Stimulated activated CD4-positive, alpha-beta T cell treated with anti-CD3 and anti-CD28 coated beads, Interleukin-4, amount 100 ng/mL, for 1 hour (primary cell): ENCODE data around the gene CRYGS.
A peak's percentile ranks its signal among the peaks of the same experiment; 100 is the strongest.
"Not testable (repeated sequence)": the region's sequence is repeated elsewhere in the genome, so short reads cannot be mapped to it uniquely, and the experiment has no call there.

Experiments used
- DNase-seq: peaks from one replicate; pipeline ENCODE4 v3.0.0-alpha.2; 2020

Gene CRYGS

DNA sequence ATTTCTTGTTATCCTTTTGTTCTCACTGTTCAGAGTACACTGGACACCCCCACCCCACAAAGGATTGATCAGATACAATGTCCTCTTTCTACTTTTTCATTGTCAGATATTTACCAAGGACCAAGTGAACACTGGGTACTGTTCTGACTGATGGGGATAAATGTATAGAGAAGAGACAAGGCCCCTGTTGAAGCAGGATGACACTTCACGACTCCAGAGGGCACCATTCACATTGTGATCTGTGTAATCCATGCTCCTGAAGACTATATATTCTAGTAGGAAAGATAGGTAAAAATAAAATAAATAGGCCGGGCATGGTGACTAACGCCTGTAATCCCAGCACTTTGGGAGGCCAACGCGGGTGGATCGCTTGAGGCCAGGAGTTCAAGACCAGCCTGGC lies 7.2 kb upstream of the CRYGS start:
- DNase-seq = no peak

DNA sequence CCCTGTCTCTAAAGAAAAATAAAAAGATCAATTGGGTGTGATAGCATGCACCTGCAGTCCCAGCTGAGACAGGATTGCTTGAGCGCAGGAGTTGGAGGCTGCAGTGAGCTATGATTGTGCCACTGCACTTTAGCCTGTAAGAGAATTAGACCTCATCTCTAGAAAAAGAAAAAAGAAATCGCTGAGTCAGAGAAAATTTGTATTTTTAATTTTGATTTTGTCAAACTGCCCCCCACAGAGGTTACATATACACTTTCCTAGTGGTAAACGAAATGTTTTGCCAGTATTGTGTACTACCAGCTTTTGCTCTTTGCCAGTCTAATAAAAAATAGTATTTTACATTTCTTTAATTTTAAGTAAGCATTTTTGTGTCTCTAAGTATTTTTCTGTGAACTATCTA lies 5.3 kb upstream of the CRYGS start:
- no peak for DNase-seq

DNA sequence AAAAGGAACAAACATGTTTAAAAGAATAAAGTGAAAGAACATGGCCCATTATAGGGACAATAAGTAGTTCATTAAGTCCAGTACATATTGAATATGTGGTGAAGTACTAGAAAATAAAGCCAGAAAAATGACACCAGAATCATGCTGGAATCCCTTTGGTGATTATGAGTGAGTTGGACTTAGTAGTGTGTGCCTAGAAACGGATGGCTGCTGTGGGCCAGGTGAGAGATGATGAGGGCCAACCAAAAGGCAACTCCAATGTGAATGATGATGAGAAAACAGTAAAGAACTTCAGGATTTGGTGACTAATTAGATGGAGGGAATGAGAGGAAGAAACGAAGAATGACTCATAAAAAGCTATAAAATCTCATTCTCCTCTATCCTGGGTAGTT lies 3.3 kb downstream of the CRYGS start:
- DNase-seq = no peak

DNA sequence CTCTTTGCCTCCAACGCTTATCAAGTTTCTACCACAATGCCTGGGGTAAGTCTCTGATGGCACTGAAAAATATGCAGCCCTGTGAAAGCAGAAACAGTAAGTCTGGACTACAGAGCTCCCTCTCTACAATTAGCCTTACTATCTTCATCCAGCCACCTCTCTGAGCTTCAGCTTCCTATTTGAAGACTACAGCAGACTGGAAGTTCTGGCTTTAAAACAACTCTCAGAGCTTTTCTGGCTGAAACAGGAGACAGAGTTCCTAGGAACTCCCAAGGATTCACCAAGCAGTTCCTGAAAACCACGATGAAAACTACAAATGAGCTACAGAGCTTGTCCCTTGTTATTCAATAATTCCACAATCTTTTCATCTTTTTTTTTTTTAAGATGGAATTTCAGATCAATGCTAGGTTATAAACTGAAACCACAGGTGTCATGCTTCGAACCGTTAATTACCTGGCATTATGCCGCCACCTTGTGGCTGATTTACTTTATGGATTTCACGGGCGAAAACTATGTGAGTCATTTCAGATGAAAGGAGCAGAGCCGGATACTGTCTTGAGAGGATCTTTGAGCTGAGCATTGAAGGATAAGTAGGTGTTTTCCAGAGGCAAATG lies 3.9 kb downstream of the CRYGS start:
- peak; percentile 75 for DNase-seq

DNA sequence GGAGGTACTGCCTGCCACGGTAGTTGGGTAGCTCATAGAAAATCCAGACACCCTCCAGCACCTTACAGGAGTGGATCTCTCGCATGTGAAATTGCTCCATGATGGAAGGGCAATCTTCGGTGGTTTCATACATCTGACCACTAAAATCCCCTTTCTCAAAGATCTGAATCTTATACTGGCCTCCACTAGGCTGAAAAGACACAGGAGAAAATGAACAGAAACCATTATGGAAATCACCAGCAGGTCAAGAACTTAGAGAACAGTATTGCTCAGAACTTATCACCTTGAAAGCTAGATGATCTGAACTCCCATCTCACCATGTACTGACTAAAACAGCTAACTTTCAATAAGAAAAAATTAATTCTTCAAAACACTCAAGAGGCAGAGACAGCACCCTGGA lies 5.4 kb downstream of the CRYGS start:
- DNase-seq = no peak

DNA sequence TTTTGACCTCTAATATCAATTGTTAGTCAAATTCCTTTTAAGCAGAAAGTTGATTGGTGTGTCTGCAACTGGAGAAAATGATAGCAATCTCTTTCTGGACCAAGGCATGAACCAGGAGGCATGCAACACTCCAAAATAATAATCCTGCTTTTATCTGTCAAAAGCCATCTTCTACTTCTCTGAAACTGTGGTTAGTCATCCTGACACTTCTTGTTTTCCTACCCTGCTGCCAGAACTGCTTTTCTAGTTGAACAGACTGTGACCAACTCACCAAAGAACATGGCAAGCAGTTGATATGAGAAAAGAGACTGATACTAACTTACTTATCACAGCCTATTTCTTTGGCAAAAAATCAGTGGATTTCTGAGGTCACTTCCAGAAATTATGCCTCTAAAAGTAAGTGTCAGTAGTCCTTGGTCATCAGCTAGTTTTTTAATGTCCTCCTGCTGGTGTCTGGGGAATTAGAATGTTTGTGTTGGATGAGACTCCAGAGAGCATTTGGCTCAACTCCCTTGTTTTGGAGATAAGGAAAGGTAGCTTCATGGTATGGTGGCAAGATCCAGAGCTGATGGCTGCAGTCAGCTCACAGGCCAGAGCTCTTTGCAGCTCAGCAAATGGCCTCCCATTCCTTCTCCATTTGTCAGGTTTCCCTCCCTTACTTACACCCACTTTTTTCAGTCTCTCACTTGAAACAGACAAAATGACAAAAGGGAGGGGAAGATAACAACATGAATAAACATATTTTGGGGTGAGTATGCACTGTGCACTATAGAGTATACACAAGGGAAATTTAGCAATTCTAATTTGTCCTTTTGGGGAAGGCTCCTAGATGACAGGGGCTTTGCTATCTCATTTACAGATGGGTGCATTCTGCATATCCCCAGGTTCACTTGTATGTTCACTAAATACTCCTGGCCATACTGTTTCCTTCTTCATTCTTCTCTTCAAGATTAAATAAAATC lies 7.0 kb downstream of the CRYGS start:
- DNase-seq = no peak

DNA sequence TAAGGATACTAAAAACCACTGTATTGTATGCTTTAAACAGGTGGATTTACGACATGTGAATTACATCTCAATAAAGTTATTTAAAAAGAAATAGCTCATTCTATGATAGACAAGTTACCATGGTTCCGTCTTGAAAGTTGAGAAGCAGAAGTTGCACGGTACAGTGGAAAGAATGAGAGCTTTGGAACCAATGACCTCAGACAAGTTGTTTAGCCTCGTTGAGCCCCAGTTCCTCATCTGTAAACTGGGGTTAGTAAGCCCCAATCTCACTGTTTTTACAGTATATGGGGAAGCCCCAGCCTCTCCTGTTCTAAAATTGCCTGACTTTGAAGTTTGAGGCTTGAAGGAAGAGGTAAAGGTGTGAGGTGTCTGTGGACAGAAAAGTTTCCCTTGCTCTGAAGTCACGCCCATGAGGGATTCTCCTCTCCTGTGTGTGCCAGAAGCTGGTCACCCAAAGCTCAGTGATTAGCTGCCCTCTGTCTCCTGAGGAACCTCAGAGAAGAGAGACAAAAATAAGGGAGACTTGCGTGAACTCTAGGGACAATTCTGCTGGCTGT lies 10.0 kb downstream of the CRYGS start:
- peak; percentile 16 for DNase-seq

DNA sequence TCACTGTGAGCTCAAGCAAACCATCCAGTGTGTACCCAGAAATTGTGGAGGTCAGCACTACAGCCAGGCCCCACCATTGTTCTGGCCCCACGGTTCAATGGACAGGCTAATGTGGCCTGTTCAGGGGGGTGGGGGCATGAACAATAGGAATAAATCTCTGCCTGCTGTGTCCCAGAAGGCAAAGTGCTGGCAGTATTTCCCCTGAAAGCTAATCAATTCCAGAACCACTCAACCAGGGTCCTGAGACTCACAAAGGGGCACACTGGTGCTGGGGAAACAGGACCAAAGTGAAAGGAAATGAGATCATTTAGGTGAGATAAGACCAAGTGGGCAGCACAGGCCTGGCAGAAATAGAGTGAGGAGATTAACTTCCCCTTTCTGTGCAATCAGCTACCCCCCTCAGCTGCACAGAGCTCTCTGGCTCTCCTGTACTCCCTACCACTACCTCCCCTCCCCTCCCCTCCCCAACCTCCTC lies 11.5 kb downstream of the CRYGS start:
- DNase-seq = no peak

DNA sequence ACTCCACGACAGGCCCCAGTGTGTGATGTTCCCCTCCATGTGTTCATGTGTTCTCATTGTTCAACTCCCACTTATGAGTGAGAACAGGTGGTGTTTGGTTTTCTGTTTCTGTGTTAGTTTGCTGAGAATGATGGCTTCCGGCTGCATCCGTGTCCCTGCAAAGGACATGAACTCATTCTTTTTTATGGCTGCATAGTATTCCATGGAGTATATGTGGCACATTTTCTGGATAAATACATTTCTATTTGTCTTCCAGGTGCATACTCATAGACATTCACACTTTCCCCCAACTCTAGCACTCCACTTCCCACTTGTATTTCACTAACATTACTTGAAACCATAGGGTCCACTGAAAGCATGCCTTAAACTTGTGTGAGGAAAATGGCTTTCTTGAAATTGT lies 12.5 kb downstream of the CRYGS start:
- not testable (repeated sequence) for DNase-seq

DNA sequence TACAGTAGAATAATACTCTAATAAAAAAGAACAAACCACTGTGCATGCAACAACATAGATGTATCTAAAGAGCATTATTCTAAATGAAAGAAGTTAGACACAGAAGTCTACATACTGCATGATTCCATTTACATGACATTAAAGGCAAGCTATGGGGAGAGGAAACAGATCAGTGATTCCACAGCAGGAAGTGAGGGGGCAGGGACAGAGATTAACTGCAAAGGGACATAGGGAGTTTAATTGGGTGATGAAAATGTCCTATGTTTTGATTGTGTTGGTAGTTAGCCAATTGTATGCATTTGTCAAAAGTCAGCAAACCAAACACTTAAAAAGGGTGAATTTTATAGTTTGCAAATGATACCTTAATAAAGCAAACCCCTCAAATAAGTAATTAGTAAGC lies 13.8 kb downstream of the CRYGS start:
- no peak for DNase-seq

DNA sequence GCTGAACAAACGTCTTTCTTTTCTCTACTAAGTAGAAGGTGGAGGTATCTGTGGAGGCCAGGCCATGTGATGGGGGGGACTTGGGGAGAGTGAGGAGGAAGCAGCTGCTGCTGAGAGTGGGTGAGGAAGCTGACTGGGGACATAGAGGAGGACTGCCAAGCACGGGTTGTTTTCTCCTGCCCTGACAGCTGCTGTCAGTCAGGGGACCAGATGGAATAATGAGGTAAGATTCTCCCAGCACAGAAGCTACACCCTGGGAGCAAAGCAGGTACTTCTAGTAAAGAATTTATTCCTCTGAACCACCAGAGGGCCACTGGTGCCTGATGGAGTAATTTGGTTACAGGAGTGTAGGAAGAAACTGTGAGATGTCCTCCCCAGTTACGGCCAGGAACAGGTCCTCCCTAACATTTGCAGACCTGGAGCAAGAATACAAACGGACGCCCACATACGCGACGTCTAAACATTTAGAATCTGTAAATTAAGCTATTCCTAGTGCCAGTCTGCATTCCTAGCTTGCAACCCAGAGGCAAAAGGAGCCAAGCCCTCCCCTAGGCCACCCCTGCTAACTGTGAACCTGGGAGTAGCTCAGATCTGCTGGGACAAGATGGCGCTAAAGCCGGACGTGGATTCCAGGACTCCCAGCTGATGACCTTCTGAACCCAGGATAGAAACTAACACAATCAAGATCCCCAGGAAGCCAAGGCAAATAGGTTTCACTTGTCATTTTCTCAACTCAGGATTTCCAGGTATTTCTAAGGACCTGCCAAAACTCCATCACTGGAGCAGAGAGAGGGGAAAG lies 14.8 kb downstream of the CRYGS start:
- no peak for DNase-seq

DNA sequence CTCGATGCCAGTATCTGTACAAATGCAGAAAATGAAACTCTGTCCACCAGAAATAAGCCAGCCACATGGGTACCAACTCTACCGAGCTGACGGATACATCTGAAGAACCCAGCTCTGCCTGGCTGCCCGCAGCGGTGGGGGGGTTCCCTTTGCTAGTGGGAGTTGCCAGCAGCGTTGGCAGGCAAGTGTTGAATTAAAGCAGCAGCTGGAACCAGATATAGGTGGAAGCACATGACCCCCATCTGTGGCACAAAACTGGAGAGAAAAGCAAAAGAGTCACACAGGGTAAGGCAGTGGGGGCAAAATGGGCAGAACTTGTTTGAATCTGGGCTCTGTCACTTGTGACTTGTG lies 17.9 kb downstream of the CRYGS start:
- DNase-seq = no peak

DNA sequence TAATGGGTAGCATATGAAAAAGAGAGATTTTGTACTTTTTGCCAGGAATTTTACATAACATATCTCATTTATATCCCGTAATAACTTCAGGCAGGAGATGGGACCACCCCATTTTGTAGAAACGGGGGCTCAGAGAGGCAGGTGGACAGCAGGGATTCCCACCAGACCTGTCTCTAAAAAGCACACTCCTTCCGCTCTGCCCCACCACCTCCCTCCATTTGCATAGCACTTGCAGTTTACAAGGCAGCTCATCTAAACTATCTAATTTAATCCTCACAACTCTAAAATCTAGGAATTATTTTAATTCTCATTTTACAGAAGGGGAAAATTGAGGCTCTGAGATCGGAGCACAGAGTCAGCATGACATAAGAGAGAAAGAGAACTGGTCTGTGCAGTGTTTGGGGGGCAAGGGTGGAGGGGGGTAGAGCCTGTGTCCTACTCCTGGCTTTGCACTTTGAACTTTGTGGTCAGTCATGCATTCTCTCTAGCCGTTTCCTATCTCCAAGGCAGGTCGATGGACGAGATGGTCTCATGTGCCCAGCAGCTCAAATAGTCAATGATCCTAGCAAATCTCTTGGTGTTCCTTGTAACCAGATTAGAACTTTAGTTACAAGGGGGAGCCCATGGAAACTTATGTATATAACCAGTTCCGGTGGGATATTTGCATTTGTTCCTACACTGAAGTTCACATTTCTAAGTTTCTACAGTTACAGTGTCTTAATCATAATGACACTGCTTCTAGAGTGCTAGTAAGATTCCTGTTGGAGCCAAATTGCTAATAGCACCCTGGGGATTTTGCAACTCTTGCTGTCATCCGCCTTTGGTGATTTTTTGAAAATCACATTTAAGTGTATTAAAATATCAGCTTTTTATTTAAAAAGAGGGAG lies 18.6 kb downstream of the CRYGS start:
- DNase-seq = no peak

DNA sequence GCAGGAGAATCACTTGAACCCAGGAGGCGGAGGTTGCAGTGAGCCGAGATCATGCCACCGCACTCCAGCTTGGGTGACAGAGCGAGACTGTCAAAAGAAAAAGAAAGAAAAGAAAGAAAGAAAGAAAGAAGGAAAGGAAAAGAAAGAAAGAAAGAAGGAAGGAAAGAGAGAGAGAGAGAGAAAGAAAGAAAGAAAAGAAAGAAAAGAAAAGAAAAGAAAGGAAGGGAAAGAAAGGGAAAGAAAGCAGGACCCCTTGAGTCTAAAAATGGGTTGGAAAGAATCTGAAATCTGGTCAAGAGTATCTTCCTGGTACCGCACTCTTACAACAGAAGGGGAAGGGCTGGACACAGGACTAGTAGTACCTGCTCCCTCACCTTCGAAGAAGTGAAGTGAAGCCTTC lies 19.6 kb downstream of the CRYGS start:
- DNase-seq = no peak

DNA sequence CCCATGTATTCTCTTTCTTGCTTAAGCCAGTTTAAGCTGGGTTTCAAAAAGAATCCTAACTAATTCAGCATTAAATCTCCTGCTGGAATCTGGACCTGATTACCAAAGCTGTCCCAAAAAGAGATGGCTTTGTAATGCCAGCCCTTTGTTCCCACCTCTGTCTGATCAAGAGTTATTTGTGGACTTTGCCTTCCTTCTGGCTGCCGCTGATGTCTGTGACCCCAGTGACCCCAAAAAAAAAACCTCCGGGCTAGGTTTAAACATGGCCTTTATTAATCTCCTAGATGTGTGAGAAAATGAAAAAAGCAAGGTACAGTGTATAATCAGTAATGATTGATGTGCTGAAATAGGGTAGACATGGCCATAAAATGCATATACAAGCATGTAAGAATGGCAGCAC lies 20.7 kb downstream of the CRYGS start:
- DNase-seq = no peak

DNA sequence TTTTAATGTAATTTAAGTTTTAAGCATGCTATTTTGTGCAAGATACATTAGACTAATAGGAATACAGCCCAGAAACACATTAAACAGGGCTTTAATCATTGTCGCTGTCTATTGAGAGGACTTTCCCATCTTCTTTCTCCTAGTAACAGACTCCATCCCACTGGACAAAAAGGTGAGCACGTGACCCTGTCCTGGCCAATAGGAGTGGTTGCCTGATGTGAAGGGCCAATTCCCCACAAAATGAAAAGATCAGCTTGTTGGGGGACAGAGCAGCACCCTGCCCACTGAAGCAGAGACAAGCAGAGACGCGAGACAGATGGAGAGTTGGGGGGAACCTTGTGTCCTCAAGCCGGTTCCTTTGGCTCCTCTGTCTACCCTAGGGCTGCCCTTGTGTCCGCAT lies 21.2 kb downstream of the CRYGS start:
- DNase-seq = no peak

DNA sequence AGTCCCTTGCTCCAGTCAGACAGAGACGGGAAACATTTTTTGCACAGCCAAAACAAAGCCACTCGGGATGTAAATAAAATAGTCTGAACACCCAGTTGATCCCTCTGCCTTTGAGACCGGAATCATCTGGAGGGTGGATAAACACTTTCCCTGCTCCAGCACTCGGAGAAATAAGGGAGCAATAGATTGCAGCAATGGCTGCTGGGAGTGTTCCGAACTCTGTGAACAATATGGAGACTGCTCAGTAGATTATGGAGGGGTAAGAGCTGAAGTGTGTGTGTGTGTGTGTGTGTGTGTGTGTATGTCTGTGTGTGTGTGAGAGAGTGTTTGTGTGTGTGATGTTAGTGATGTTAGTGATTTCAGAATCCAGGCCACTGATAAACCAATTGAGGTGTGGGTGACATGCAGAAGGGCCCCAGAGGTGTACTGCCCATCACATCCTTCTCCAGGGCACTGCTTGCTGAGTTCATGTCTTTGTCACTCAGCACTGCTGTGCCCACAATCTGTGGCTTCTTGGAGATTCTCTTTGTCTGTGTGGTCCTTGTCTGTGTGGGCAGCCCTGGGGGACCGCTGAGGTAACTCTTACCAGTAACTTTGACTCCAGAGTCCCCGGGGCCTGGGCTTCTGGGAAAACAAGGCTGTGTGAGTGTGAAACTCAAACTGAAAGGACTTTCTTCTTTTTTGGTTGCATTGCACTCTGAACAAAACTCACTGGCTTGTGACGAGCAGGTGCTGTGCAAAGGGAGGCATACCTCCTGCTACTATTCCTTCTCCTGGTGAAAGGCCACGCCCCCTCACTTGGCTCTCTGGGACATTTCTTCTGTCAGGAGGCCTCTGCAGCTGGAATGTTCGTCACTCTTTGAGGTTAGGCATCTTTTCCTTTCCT lies 23.0 kb downstream of the CRYGS start:
- no peak for DNase-seq

DNA sequence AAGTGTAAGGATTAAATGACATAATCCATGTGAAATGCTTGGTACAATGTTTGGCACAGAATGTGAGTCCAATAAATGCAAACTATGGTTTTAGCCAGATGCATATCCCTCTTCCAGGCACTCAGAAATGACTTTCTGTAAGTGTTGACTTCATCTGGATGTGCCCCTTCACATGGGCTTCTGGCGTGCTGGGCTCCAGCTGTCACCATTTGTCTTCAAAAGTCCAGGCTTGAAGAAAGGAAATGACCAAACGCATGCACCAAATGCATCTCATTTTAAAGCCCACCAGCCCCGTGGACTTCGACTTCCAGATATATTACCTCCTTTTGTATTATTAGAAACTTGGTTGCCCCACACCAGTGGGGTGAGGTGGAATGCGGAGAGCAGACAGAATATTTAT lies 23.7 kb downstream of the CRYGS start:
- no peak for DNase-seq

DNA sequence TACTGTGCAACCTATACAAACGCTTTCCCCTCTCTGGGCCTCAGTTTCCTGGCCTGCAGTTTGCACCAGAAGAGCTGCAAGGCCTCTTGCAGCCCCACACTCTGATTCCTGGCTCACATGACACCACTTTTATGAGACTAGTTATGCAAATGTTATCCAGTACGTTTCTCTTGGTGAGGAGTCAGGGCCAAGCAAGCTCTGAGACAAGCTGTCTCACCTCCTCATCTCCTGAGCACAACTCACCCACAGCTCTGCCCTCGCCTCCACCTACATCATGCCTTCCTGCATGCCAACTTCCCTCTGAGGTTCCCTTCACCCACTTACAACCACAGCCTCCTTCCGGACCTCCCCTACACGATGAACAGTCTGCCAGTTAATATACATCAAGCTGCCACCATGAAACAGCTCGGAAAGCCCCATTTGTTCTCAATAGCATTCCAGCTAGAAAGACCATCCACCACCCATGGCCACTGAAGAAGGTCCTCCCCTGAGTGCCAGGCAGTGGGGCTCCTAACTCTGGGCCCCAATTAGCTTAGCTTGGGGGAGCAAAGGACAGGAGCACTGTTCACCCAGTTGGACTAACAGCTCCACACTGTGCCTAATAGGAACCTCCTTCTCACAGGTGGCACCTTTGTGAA lies 25.0 kb downstream of the CRYGS start:
- DNase-seq = peak; percentile 57

DNA sequence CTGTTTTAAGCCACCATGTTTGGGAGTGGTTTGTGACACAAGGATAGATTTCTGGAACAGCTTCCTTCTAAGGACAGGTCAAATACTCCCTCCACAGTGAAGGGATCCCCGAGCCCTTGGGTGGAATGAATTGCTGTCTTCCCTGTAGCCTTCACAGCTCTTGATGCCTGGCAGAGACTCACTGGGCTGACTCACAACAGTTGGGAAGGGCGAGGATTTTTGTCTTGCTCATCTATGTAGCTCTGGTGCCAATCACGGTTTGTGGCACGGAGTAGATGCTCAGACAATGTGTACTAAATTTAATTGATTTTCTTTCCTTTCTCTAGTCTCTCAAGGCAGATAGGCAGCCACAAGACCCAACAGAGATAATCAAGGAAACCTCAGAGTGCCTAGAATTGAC lies 27.0 kb downstream of the CRYGS start:
- no peak for DNase-seq

DNA sequence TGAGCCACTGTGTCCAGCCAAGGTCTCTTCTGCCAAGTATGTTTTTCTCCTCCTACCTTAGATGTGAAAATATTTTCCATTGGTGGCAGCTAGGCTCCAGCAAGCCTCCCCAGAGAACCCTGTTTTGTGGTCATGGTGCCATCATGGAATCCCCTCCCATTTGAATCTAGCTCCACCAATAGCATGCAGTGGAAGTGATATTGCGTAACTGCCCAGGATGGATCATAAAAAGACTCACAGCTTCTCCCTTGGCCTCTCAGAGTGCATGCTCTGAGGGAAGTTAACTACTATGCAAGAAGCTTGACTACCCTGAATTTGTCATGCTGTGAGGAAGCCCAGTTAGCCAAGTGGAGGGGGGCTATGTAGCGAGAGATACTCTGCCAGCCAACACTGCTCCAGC lies 27.5 kb downstream of the CRYGS start:
- no peak for DNase-seq
